Measurements from ENCODE around the gene SETDB1. TPM values are rescaled to one million over a fixed set of nuclear protein-coding genes. Genes with fewer than 3 reads are reported as not detected.

Gene SETDB1
- total and polyA plus RNA-seq, 2 of the 13 experiments (the other 11 are each of a cell fraction or from before 2014, with no cell fraction given): 33.1 to 34.6 TPM

GRCh38 chr1:150926097-150926741, at the start of gene SETDB1 (continued):
- TF ChIP-seq MLLT10 (CRISPR knock-in tag; IDR thresholded peaks at IDR 0.05): no peak
- no peak for TF ChIP-seq SP1 (IDR thresholded peaks at IDR 0.05)
- TF ChIP-seq SP1 (CRISPR knock-in tag; IDR thresholded peaks at IDR 0.05): 0 out of 2 replicates have a peak, but pooled peaks have one; percentile 25
- TF ChIP-seq SMYD3 (CRISPR knock-in tag; IDR thresholded peaks at IDR 0.05): peak; percentile 61; the same call in 1 of the 2 replicates
- TF ChIP-seq EZH2 (conservative IDR thresholded peaks at IDR 0.05; ENCODE audit: low read depth, low read length): no peak
- TF ChIP-seq, protein P1, sequence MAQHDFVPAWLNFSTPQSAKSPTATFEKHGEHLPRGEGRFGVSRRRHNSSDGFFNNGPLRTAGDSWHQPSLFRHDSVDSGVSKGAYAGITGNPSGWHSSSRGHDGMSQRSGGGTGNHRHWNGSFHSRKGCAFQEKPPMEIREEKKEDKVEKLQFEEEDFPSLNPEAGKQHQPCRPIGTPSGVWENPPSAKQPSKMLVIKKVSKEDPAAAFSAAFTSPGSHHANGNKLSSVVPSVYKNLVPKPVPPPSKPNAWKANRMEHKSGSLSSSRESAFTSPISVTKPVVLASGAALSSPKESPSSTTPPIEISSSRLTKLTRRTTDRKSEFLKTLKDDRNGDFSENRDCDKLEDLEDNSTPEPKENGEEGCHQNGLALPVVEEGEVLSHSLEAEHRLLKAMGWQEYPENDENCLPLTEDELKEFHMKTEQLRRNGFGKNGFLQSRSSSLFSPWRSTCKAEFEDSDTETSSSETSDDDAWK (CRISPR knock-in tag; IDR thresholded peaks at IDR 0.05): no peak
- TF ChIP-seq, protein P2, sequence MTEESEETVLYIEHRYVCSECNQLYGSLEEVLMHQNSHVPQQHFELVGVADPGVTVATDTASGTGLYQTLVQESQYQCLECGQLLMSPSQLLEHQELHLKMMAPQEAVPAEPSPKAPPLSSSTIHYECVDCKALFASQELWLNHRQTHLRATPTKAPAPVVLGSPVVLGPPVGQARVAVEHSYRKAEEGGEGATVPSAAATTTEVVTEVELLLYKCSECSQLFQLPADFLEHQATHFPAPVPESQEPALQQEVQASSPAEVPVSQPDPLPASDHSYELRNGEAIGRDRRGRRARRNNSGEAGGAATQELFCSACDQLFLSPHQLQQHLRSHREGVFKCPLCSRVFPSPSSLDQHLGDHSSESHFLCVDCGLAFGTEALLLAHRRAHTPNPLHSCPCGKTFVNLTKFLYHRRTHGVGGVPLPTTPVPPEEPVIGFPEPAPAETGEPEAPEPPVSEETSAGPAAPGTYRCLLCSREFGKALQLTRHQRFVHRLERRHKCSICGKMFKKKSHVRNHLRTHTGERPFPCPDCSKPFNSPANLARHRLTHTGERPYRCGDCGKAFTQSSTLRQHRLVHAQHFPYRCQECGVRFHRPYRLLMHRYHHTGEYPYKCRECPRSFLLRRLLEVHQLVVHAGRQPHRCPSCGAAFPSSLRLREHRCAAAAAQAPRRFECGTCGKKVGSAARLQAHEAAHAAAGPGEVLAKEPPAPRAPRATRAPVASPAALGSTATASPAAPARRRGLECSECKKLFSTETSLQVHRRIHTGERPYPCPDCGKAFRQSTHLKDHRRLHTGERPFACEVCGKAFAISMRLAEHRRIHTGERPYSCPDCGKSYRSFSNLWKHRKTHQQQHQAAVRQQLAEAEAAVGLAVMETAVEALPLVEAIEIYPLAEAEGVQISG (CRISPR knock-in tag; IDR thresholded peaks at IDR 0.05): peak; percentile 89
- TF ChIP-seq, protein P3, sequence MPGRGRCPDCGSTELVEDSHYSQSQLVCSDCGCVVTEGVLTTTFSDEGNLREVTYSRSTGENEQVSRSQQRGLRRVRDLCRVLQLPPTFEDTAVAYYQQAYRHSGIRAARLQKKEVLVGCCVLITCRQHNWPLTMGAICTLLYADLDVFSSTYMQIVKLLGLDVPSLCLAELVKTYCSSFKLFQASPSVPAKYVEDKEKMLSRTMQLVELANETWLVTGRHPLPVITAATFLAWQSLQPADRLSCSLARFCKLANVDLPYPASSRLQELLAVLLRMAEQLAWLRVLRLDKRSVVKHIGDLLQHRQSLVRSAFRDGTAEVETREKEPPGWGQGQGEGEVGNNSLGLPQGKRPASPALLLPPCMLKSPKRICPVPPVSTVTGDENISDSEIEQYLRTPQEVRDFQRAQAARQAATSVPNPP (CRISPR knock-in tag; IDR thresholded peaks at IDR 0.05): no peak
- no peak for TF ChIP-seq ZNF460 (CRISPR knock-in tag; IDR thresholded peaks at IDR 0.05; ENCODE audit: borderline replicate concordance)
- TF ChIP-seq MYC (CRISPR knock-in tag; IDR thresholded peaks at IDR 0.05; ENCODE audit: borderline replicate concordance): peak; percentile 75; the same call in 1 of the 2 replicates
- 0 out of 2 replicates have a peak, but pooled peaks have one; percentile 42 for TF ChIP-seq NFIC (IDR thresholded peaks at IDR 0.05; ENCODE audit: low read length)
- peak; percentile 76 for TF ChIP-seq ATF1 (CRISPR knock-in tag; IDR thresholded peaks at IDR 0.05)
- peak; percentile 90 for TF ChIP-seq ELF3 (CRISPR knock-in tag; IDR thresholded peaks at IDR 0.05)
- peak; percentile 19; the same call in 1 of the 2 replicates for TF ChIP-seq ZNF264 (CRISPR knock-in tag; IDR thresholded peaks at IDR 0.05)
- no peak for TF ChIP-seq ZNF430 (CRISPR knock-in tag; IDR thresholded peaks at IDR 0.05)
- TF ChIP-seq ZNF431 (CRISPR knock-in tag; IDR thresholded peaks at IDR 0.05; ENCODE audit: borderline replicate concordance, low read depth): no peak; the same call in 1 of the 2 replicates
- no peak; the same call in 1 of the 2 replicates for TF ChIP-seq ZBTB20 (CRISPR knock-in tag; IDR thresholded peaks at IDR 0.05; ENCODE audit: borderline replicate concordance, low read depth)
- TF ChIP-seq ZBTB7B (CRISPR knock-in tag; IDR thresholded peaks at IDR 0.05): 0 out of 2 replicates have a peak, but pooled peaks have one; percentile 33
- TF ChIP-seq MEF2D (CRISPR knock-in tag; IDR thresholded peaks at IDR 0.05): peak; percentile 42
- TF ChIP-seq ZNF746 (CRISPR knock-in tag; IDR thresholded peaks at IDR 0.05): peak; percentile 85
- no peak for TF ChIP-seq ZNF761 (CRISPR knock-in tag; conservative IDR thresholded peaks at IDR 0.05)
- TF ChIP-seq POLR2G (IDR thresholded peaks at IDR 0.05; ENCODE audit: low read depth, low read length): peak; percentile 88
- TF ChIP-seq UBTF (CRISPR knock-in tag; IDR thresholded peaks at IDR 0.05): no peak
- no peak for TF ChIP-seq FOXP1 (IDR thresholded peaks at IDR 0.05)
- TF ChIP-seq FOXP1 (CRISPR knock-in tag; IDR thresholded peaks at IDR 0.05): no peak
